ENCODE measurements around the gene LSM2. TPM values are rescaled to one million over a fixed set of nuclear protein-coding genes. Genes with fewer than 3 reads are reported as not detected.
"Not testable (repeated sequence)": the region's sequence is repeated elsewhere in the genome, so short reads cannot be mapped to it uniquely, and the experiment has no call there.

LSM2 gene
- total RNA-seq, 1 donor from 2014 or later = 112 TPM

- TF ChIP-seq, protein P1, sequence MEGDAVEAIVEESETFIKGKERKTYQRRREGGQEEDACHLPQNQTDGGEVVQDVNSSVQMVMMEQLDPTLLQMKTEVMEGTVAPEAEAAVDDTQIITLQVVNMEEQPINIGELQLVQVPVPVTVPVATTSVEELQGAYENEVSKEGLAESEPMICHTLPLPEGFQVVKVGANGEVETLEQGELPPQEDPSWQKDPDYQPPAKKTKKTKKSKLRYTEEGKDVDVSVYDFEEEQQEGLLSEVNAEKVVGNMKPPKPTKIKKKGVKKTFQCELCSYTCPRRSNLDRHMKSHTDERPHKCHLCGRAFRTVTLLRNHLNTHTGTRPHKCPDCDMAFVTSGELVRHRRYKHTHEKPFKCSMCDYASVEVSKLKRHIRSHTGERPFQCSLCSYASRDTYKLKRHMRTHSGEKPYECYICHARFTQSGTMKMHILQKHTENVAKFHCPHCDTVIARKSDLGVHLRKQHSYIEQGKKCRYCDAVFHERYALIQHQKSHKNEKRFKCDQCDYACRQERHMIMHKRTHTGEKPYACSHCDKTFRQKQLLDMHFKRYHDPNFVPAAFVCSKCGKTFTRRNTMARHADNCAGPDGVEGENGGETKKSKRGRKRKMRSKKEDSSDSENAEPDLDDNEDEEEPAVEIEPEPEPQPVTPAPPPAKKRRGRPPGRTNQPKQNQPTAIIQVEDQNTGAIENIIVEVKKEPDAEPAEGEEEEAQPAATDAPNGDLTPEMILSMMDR (conservative IDR thresholded peaks at IDR 0.05; ENCODE audit: low read depth, low read length) = no peak
- no peak for DNase-seq (ENCODE audit: low read depth)
- peak overlapping the region; percentile 88 for H3K4me3 ChIP-seq (ENCODE audit: low read depth, low read length)
These were observed 32.2 kb upstream of the LSM2 start for GRCh38 chr6:31838968-31839367.

DNA sequence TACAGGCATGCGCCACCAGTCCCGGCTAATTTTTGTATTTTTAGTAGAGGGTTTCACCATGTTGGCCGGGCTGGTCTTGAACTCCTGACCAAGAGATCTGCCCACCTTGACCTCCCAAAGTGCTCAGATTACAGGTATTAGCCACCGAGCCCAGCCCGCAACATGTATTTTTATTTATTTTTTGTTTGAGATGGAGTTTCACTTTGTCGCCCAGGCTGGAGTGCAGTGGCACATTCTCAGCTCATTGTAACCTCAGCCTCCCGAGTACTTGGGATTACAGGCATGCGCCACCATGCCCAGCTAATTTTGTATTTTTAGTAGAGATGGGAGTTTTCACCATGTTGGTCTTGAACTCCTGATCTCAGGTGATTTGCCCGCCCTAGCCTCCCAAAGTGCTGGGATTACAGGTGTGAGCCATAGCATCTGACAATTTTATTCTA lies 31.4 kb upstream of the LSM2 start:
- not testable (repeated sequence) for DNase-seq (ENCODE audit: low read depth)
- H3K4me3 ChIP-seq (ENCODE audit: low read depth, low read length) = peak overlapping the region; percentile 88

GRCh38 chr6:31837369-31838113 lies 30.8 kb upstream of the LSM2 start:
- peak overlapping the region; percentile 88 for H3K4me3 ChIP-seq (ENCODE audit: low read depth, low read length)
- TF ChIP-seq, protein P1 (conservative IDR thresholded peaks at IDR 0.05; ENCODE audit: low read depth, low read length) = no peak
- DNase-seq (ENCODE audit: low read depth) = no peak

GRCh38 chr6:31836474-31837368 lies 30.0 kb upstream of the LSM2 start:
- TF ChIP-seq, protein P1 (conservative IDR thresholded peaks at IDR 0.05; ENCODE audit: low read depth, low read length) = peak; percentile 25
- DNase-seq (ENCODE audit: low read depth) = no peak
- peak overlapping the region; percentile 88 for H3K4me3 ChIP-seq (ENCODE audit: low read depth, low read length)

DNA sequence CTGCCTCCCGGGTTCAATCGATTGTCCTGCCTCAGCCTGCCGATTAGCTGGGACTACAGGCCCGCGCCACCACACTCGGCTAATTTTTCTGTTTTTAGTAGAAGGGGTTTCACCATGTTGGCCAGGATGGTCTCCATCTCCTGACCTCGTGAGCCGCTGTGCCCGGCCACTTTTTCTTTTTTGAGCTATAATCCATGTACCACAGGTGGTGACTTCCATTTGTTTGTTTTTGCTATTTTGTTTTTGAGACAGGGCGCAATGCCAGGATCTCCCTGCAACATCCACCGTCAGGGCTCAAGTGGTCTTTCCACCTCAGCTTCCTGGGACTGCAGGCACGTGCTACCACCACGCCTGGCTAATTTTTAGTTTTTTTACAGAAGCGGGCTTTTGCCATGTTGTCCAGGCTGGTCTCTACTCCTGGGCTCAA lies 29.3 kb upstream of the LSM2 start:
- DNase-seq (ENCODE audit: low read depth) = no peak
- peak overlapping the region; percentile 88 for H3K4me3 ChIP-seq (ENCODE audit: low read depth, low read length)
- TF ChIP-seq, protein P1 (conservative IDR thresholded peaks at IDR 0.05; ENCODE audit: low read depth, low read length) = no peak

- peak overlapping the region; percentile 88 for H3K4me3 ChIP-seq (ENCODE audit: low read depth, low read length)
- TF ChIP-seq, protein P1 (conservative IDR thresholded peaks at IDR 0.05; ENCODE audit: low read depth, low read length) = no peak
- DNase-seq (ENCODE audit: low read depth) = no peak
These were observed 27.8 kb upstream of the LSM2 start for GRCh38 chr6:31834367-31835250.

Measured in epithelial cell of proximal tubule (primary cell).